SK-N-SH (cell line): ENCODE results near the gene GOLGA6C.
"Not testable (repeated sequence)": the region's sequence is repeated elsewhere in the genome, so short reads cannot be mapped to it uniquely, and the experiment has no call there.

Experiments
- EP300 ChIP-seq, 2 experiments: IDR thresholded peaks; 2 replicates each; pipeline versions ENCODE4 v1.4.0 to v1.6.1; 2012; ENCODE audit warnings: borderline replicate concordance in 1 of 2, low read depth in 1 of 2, low read length in 1 of 2
- MEF2A ChIP-seq: IDR thresholded peaks from 2 replicates; pipeline ENCODE4 v1.4.0; 2012; ENCODE audit warnings: low read depth, borderline replicate concordance
- TF ChIP-seq, protein P1 (sequence below): fragments of 150-350 bp; IDR thresholded peaks from 2 replicates; pipeline ENCODE4 v1.6.1; 2017; ENCODE audit warnings: antibody characterized with exemption, low read length, low read depth, borderline replicate concordance

GRCh38 chr15:75274509-75275107 is 16.5 kb downstream of the GOLGA6C start:
- not testable (repeated sequence) for TF ChIP-seq MEF2A; EP300 (IDR thresholded peaks at IDR 0.05; ENCODE audit: borderline replicate concordance in 1 of 2, low read depth in 1 of 2, low read length in 1 of 2)
- TF ChIP-seq, protein P1, sequence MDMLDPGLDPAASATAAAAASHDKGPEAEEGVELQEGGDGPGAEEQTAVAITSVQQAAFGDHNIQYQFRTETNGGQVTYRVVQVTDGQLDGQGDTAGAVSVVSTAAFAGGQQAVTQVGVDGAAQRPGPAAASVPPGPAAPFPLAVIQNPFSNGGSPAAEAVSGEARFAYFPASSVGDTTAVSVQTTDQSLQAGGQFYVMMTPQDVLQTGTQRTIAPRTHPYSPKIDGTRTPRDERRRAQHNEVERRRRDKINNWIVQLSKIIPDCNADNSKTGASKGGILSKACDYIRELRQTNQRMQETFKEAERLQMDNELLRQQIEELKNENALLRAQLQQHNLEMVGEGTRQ = not testable (repeated sequence)
